ENCODE results near the gene DNAJB7.
"Not testable (repeated sequence)": the region's sequence is repeated elsewhere in the genome, so short reads cannot be mapped to it uniquely, and the experiment has no call there.

- not testable (repeated sequence) for TF ChIP-seq BHLHE40 (IDR thresholded peaks at IDR 0.05; ENCODE audit: borderline replicate concordance); FOXM1 (IDR thresholded peaks at IDR 0.05; ENCODE audit: borderline replicate concordance); ZNF384 (IDR thresholded peaks at IDR 0.05); HDGF (IDR thresholded peaks at IDR 0.05; ENCODE audit: borderline replicate concordance); SUZ12 (IDR thresholded peaks at IDR 0.05); NFRKB (IDR thresholded peaks at IDR 0.05); PKNOX1 (IDR thresholded peaks at IDR 0.05); SP1 (IDR thresholded peaks at IDR 0.05); FOXA1 (IDR thresholded peaks at IDR 0.05); LEF1 (IDR thresholded peaks at IDR 0.05; ENCODE audit: borderline replicate concordance); FOXK2 (IDR thresholded peaks at IDR 0.05); ELF4 (IDR thresholded peaks at IDR 0.05); CTBP1 (IDR thresholded peaks at IDR 0.05; ENCODE audit: borderline replicate concordance); ARNT (IDR thresholded peaks at IDR 0.05)
Observed at GRCh38 chr22:40845816-40846215, 16.1 kb downstream of the DNAJB7 start.

All from HEK293T (cell line).